Endodermal cell (in vitro differentiated cells): ENCODE measurements around the gene STARD13. TPM values are rescaled to one million over a fixed set of nuclear protein-coding genes. Genes with fewer than 3 reads are reported as not detected.
A peak's percentile ranks its signal among the peaks of the same experiment; 100 is the strongest.

Experiments
- DNase-seq: peaks from one replicate; pipeline ENCODE4 v3.0.0-alpha.2; 2017
- H3K27ac ChIP-seq: 2 replicates; pipeline ENCODE4 v1.5.1; 2013; ENCODE audit warnings: mild to moderate bottlenecking, low read depth, low read length, moderate library complexity
- H3K27me3 ChIP-seq: 2 replicates; pipeline ENCODE4 v1.6.1; 2013; ENCODE audit warnings: mild to moderate bottlenecking, low read length, moderate library complexity; ENCODE audit not compliant: insufficient read depth, control insufficient read depth, poor library complexity, severe bottlenecking
- H3K36me3 ChIP-seq: 2 replicates; pipeline ENCODE4 v1.7.0; 2013; ENCODE audit warnings: mild to moderate bottlenecking, low read length, moderate library complexity; ENCODE audit not compliant: control insufficient read depth, insufficient read depth
- H3K4me1 ChIP-seq: one replicate; pipeline ENCODE4 v1.7.0; 2013; ENCODE audit warnings: low read length; ENCODE audit not compliant: control insufficient read depth, insufficient read depth
- H3K4me3 ChIP-seq: 2 replicates; pipeline ENCODE4 v1.5.1; 2013; ENCODE audit warnings: mild to moderate bottlenecking, low read length, moderate library complexity
- H3K9ac ChIP-seq: 2 replicates; pipeline ENCODE4 v1.6.1; 2013; ENCODE audit warnings: mild to moderate bottlenecking, low read length, moderate library complexity; ENCODE audit not compliant: poor library complexity, severe bottlenecking; ENCODE audit errors: extremely low read depth
- H3K9me3 ChIP-seq: 2 replicates; pipeline ENCODE4 v1.6.1; 2013; ENCODE audit warnings: mild to moderate bottlenecking, low read length, moderate library complexity; ENCODE audit not compliant: control insufficient read depth
- H3K27ac Mint-ChIP-seq: 2 replicates; pipeline ENCODE4 v1.8.0; 2020; ENCODE audit warnings: mixed read lengths
- H3K27me3 Mint-ChIP-seq: 2 replicates; pipeline ENCODE4 v1.8.0; 2021; ENCODE audit warnings: mild to moderate bottlenecking, mixed read lengths; ENCODE audit not compliant: insufficient read depth
- H3K36me3 Mint-ChIP-seq: 2 replicates; pipeline ENCODE4 v1.8.0; 2020; ENCODE audit warnings: low read depth, mixed read lengths
- H3K4me1 Mint-ChIP-seq: 2 replicates; pipeline ENCODE4 v1.8.0; 2020; ENCODE audit warnings: mixed read lengths
- H3K4me3 Mint-ChIP-seq: 2 replicates; pipeline ENCODE4 v1.8.0; 2020; ENCODE audit warnings: mild to moderate bottlenecking, moderate library complexity, mixed read lengths
- H3K9me3 Mint-ChIP-seq: 2 replicates; pipeline ENCODE4 v1.8.0; 2020; ENCODE audit warnings: mild to moderate bottlenecking, mixed read lengths
- WGBS, 2 experiments: methylation state at CpG; one replicate each; pipeline versions ENCODE4 v1.1.5 to v1.1.7; 2013; ENCODE audit warnings: missing lambda C conversion rate in 2 of 2, mixed read lengths in 1 of 2; ENCODE audit not compliant: insufficient coverage in 1 of 2, insufficient read length in 1 of 2; 5-methylcytosine and 5-hydroxymethylcytosine counted together
- total RNA-seq, 2 donors: library from RNA; stranded (reverse); fragmentation: NEBNext Ultra II Directional in 1 of 2; extraction: Animal tissue kit (Norgen Biotek cat#: 25700) in 1 of 2; gene quantifications; 2 replicates in 1 of 2; 3 replicates in 1 of 2; pipeline ENCODE4 v1.2.1, GENCODE V29; 2021
- TF ChIP-seq, protein P1 (sequence below): fragments of 200-600 bp; sonication (generic); conservative IDR thresholded peaks from 2 replicates; pipeline ENCODE4 v1.5.0; 2021; ENCODE audit warnings: antibody characterized with exemption, mild to moderate bottlenecking

Gene STARD13
- total RNA-seq, 2 donors from 2014 or later: 2.5 to 3.7 TPM

DNA sequence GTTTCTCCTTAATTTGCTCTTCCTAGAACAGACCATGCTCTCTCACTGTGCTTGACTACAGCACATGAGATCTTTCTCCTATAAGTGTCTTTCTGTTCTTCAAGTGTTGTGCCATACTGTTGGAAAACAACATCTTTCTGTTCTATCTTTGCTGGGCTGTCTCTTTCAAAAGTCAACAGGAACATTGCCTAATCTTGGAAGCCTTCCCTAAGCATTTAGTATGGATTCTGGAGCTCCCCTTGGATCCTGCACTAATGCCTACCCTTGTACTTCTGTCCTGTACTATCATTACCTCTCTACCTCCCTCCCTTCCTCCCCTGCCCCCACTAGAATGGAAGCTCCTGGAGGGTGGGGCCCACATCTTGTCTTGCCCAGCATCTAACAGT is 26.8 kb downstream of the STARD13 start:
- DNase-seq: no peak
- Mint-ChIP-seq H3K36me3 (no peaks in the 10 kb centered on the region), H3K9me3 (no peaks in the 10 kb centered on the region), H3K27me3 (no peaks in the 10 kb centered on the region), H3K4me3 (no peak overlapping the region), H3K27ac (peak overlapping the region; percentile 38), H3K4me1 (peaks cover 11% of the 10 kb centered on the region)
- H3K9ac ChIP-seq: no peak overlapping the region
- no peaks in the 10 kb centered on the region for H3K4me1 ChIP-seq
- H3K36me3 ChIP-seq: no peaks in the 10 kb centered on the region
- no peak overlapping the region for H3K4me3 ChIP-seq
- no peak overlapping the region for H3K27ac ChIP-seq
- TF ChIP-seq, protein P1, sequence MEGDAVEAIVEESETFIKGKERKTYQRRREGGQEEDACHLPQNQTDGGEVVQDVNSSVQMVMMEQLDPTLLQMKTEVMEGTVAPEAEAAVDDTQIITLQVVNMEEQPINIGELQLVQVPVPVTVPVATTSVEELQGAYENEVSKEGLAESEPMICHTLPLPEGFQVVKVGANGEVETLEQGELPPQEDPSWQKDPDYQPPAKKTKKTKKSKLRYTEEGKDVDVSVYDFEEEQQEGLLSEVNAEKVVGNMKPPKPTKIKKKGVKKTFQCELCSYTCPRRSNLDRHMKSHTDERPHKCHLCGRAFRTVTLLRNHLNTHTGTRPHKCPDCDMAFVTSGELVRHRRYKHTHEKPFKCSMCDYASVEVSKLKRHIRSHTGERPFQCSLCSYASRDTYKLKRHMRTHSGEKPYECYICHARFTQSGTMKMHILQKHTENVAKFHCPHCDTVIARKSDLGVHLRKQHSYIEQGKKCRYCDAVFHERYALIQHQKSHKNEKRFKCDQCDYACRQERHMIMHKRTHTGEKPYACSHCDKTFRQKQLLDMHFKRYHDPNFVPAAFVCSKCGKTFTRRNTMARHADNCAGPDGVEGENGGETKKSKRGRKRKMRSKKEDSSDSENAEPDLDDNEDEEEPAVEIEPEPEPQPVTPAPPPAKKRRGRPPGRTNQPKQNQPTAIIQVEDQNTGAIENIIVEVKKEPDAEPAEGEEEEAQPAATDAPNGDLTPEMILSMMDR: no peak
- H3K9me3 ChIP-seq: no peaks in the 10 kb centered on the region
- H3K27me3 ChIP-seq: no peaks in the 10 kb centered on the region

DNA sequence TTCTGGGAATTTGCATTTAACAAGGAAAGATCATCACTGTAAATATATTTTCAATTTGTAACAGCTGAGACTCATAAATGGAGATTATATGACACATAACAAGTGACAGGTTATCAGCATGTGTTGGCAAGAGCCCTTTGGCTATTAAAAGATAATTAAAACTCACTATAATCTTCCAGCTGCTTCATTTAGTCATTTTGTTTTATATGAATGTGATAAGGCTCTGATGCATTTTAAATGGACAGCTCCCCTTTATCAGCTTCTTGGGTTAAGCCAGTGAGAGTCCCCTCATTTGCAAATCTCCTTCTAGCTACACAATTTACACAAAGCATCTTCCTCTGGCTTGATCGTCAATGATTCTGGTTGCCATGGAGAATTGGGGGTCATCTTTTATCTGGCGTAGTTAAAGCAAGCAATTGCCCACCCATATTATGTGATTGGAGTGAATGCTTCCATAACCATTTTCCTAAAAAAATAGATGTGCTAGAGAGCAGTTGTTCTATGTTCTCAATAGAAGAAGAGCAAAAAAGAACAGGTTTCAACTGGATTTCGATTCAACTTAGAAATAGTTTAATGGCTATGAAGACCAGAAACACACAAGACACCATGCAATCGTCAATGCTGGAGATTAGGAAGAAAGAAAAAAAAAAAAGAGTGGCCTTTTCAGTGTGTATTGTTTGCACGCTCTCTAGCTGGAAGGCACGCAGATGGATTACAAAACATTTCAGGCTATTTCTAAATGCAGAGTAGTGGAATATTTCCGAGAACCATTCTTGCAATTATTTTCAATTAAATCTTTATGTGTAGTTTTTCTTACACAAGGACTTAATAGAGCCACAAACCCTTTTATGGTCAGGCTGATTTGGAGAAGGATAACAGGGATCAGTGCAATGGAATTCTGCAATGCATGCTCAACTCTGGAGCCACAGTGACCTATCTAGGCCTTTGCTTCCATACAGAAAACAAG is 27.4 kb downstream of the STARD13 start:
- Mint-ChIP-seq H3K27me3 (no peaks in the 10 kb centered on the region), H3K4me3 (no peak overlapping the region), H3K36me3 (no peaks in the 10 kb centered on the region), H3K4me1 (peaks cover 11% of the 10 kb centered on the region), H3K27ac (no peak overlapping the region), H3K9me3 (no peaks in the 10 kb centered on the region)
- WGBS, 2 experiments: 87 to 88% methylated on average over 2 to 6 of the region's 7 CpGs
- DNase-seq: no peak
- Histone ChIP-seq H3K4me3 (no peak overlapping the region), H3K9me3 (no peaks in the 10 kb centered on the region), H3K4me1 (no peaks in the 10 kb centered on the region), H3K27me3 (no peaks in the 10 kb centered on the region), H3K9ac (no peak overlapping the region), H3K36me3 (no peaks in the 10 kb centered on the region), H3K27ac (no peak overlapping the region)
- TF ChIP-seq, protein P1: no peak

DNA sequence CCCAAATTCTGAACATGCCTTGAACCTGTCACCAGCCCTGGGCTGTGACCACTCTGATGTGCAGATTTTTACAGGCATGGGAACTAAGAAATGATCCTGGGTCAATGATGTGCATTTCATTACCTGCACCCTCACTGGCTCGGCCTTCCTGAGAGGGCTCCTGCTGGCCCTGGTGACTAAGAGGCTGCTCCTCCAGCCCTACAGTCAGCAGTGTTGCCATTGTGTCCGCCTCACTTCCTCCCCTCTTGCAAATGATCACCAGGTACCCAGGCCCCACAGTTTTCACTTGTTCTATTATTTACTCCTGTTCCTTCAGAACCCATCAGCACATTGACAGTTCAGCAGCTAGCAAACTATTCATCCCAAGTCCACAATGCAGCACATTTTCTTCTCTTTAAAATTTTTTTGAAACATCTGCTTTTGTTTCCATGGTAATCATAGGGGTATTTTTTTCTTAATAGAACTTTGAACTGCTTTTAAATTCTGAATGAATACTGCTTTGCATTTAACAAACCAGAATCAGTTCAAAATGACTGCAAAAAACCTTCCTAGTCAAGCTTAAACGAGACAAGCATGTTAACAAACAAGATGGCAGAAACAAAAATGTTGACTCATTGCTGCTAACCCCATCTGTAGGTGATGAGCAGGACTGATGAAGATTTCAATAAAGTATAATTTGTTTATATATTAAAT is 29.3 kb downstream of the STARD13 start:
- 90 to 93% methylated on average over 2 to 3 of the region's 3 CpGs for WGBS, 2 experiments
- DNase-seq: no peak
- Histone ChIP-seq H3K27me3 (no peaks in the 10 kb centered on the region), H3K36me3 (no peaks in the 10 kb centered on the region), H3K4me1 (no peaks in the 10 kb centered on the region), H3K4me3 (no peak overlapping the region), H3K27ac (no peak overlapping the region), H3K9me3 (no peaks in the 10 kb centered on the region), H3K9ac (no peak overlapping the region)
- TF ChIP-seq, protein P1: no peak
- H3K36me3 Mint-ChIP-seq: no peaks in the 10 kb centered on the region
- peaks cover 11% of the 10 kb centered on the region for H3K4me1 Mint-ChIP-seq
- H3K4me3 Mint-ChIP-seq: no peak overlapping the region
- H3K27me3 Mint-ChIP-seq: no peaks in the 10 kb centered on the region
- no peak overlapping the region for H3K27ac Mint-ChIP-seq
- H3K9me3 Mint-ChIP-seq: no peaks in the 10 kb centered on the region
